ENCODE measurements around the gene RABL6.

Gene RABL6

DNA sequence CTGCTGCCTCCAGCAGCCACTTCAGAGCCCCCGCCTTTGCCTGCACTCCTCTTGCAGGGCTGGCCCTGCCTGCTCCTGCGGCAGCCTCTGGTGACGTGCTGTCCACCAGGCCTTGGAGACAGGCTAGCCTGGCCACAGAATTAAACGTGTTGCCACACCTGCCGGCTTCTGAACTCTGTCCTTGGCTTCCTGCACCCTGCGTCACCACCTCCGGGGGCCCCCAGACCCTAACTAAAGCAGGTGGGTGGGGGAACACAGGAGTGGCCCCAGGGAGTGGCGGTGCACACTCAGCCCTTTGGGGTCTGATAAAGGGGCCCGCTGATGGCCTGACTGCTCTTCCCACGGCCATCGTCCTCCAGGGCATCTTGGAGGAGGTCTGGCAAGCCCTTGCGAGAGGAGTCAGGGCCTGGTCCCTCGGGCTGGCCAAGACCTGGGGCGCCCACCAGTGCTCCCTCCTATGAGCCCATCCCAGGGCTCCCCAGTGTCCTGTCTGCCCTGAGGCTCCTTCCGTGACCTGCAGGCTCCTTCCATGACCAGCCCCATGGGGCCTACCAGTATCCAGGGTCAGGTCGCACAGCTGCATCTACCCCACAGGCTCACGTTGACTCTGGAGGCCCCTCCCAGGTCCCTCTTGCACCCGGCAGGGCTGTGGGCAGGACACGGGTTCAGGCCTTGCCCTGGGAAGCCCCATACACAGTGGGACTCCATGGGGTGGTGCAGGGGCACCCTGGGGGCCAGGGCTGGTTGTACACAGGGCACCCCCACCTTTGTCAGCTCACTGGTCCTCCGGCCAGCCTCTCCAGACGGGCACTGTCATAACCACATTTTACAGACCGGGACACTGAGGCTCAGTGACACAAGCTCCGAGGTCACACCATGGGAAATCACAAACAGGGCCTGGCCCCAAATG lies 43.4 kb downstream of the RABL6 start:
- no peak for DNase-seq (ENCODE audit: low spot score)
- TF ChIP-seq, protein P1, sequence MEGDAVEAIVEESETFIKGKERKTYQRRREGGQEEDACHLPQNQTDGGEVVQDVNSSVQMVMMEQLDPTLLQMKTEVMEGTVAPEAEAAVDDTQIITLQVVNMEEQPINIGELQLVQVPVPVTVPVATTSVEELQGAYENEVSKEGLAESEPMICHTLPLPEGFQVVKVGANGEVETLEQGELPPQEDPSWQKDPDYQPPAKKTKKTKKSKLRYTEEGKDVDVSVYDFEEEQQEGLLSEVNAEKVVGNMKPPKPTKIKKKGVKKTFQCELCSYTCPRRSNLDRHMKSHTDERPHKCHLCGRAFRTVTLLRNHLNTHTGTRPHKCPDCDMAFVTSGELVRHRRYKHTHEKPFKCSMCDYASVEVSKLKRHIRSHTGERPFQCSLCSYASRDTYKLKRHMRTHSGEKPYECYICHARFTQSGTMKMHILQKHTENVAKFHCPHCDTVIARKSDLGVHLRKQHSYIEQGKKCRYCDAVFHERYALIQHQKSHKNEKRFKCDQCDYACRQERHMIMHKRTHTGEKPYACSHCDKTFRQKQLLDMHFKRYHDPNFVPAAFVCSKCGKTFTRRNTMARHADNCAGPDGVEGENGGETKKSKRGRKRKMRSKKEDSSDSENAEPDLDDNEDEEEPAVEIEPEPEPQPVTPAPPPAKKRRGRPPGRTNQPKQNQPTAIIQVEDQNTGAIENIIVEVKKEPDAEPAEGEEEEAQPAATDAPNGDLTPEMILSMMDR (IDR thresholded peaks at IDR 0.05; ENCODE audit: extremely low read depth, missing control alignments) = no peak

DNA sequence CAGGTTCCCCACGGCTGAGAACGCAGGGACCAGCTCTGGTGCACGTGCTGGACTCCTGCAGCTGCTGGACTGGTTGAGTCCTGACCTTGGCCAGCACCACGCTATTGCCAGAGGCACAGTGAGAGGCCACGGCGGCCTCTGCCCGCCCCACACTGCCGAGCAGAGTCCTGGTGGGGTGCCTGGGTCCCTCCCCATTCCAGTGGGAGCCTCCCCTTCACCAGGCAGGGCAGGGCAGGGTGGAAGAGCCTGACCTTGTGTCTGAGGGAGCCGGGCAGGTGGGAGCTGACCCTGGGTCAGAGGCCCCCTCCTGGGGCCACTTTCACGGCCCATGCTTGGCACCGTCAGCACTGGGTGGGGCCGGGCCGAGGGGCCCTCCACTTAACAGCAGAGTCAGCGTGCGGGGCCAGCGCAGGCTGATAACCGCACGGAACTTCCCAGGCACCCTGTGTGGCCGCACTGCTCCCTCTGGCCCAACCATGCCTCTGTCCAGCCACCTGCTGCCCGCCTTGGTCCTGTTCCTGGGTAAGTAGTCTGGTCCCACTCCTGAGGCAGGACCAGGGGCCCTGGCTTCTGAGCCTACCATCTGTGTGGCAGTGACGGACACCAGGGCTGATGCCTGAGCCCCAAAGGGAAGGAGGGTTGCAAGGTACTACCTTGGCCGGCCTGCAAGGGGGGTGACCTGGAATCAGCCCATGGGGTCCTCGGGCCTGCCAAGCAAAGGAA lies 44.4 kb downstream of the RABL6 start, which contains the start of gene MAMDC4:
Gene MAMDC4 (plus strand): TSS at position 406 of the 723 bp plus-strand sequence. CDS start 71 bp downstream, at position 477.
- TF ChIP-seq, protein P1 (IDR thresholded peaks at IDR 0.05; ENCODE audit: extremely low read depth, missing control alignments) = no peak
- no peak for DNase-seq (ENCODE audit: low spot score)

DNA sequence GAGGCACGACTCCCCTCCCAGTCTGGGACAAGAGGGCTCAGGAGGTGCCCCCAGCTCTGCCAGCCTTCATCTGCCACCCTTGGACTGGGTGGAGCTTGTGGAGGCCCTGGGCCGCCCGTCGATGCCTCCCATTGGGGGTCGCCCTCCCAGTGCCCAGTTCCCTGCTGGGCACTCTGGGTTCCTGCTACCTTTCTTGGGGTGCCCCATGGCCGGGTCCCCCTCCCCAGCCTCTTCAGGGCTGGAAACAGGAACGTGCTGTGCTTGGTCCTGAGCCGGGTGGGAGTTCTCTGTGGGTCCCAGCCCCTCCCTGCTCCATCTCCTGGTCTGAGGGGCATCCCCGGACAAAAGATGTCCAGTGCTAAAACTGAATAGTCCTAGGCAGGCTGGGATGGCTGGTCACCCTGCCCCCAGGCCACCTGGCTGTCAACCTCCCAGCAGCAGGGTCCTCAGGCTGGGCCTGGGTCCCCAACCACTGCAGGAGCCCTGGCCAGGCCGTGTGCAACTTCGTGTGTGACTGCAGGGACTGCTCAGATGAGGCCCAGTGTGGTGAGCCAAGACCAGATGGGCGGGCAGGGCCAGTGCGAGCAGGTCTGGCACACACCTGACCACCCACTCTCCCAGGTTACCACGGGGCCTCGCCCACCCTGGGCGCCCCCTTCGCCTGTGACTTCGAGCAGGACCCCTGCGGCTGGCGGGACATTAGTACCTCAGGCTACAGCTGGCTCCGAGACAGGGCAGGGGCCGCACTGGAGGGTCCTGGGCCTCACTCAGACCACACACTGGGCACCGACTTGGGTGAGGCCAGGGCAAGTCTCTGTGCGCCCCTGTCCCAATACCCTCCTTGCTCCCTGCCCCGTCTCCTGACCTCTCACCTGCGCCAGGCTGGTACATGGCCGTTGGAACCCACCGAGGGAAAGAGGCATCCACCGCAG lies 45.2 kb downstream of the RABL6 start:
- TF ChIP-seq, protein P1 (IDR thresholded peaks at IDR 0.05; ENCODE audit: extremely low read depth, missing control alignments) = no peak
- no peak for DNase-seq (ENCODE audit: low spot score)

DNA sequence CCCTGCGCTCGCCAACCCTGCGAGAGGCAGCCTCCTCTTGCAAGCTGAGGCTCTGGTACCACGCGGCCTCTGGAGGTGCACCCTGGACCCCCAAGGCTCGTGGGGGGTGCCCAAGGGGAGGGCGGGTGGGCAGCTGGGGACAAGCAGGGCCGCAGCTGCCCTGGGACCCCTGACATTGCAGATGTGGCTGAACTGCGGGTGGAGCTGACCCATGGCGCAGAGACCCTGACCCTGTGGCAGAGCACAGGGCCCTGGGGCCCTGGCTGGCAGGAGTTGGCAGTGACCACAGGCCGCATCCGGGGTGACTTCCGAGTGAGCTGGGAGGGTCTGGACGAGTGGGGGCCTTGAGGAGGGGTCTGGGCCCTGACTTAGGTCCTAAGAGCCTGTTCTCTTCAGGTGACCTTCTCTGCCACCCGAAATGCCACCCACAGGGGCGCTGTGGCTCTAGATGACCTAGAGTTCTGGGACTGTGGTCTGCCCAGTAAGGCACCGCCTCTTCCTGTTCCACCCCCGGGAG lies 45.9 kb downstream of the RABL6 start:
- TF ChIP-seq, protein P1 (IDR thresholded peaks at IDR 0.05; ENCODE audit: extremely low read depth, missing control alignments) = no peak
- no peak for DNase-seq (ENCODE audit: low spot score)

DNA sequence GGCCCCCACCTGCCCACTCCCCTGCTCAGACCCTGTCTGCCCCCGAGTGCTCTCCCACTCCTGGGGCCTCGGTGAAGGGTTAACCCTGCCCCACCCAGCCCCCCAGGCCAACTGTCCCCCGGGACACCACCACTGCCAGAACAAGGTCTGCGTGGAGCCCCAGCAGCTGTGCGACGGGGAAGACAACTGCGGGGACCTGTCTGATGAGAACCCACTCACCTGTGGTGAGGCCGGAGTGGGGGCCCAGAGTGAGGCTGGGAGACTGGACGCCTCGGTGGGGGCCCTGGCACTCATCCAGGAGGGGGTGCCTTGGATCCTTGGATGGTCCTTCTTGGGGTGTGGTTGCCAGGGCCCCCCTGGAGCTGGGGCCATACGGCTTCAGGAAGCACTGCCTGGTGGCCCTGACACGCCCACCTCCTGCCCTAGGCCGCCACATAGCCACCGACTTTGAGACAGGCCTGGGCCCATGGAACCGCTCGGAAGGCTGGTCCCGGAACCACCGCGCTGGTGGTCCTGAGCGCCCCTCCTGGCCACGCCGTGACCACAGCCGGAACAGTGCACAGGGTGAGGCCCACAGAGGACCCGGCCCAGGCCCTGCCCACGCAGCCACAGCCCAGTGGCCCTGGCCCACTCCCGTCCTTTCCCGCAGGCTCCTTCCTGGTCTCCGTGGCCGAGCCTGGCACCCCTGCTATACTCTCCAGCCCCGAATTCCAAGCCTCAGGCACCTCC lies 46.5 kb downstream of the RABL6 start:
- no peak for DNase-seq (ENCODE audit: low spot score)
- TF ChIP-seq, protein P1 (IDR thresholded peaks at IDR 0.05; ENCODE audit: extremely low read depth, missing control alignments) = no peak

DNA sequence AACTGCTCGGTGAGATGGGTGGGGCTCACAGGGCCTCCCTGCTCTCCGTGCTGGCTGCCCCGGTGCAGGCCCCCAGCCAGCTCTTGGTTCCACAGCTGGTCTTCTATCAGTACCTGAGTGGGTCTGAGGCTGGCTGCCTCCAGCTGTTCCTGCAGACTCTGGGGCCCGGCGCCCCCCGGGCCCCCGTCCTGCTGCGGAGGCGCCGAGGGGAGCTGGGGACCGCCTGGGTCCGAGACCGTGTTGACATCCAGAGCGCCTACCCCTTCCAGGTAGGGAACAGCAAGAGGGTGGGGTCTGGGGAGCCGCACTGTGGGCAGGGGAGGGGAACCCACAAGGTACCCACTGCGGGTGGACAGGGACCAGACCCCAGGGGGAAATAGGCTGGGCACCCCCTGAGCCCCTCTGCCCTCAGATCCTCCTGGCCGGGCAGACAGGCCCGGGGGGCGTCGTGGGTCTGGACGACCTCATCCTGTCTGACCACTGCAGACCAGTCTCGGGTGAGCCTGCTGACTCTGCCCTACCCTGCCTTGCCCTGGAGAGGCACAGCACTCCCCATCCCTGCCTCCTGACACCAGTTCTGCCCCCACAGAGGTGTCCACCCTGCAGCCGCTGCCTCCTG lies 47.2 kb downstream of the RABL6 start:
- TF ChIP-seq, protein P1 (IDR thresholded peaks at IDR 0.05; ENCODE audit: extremely low read depth, missing control alignments) = no peak
- DNase-seq (ENCODE audit: low spot score) = no peak
